NB4 (cell line): ENCODE data around the gene CALM1.

Experiments
- DNase-seq: peaks from one replicate; pipeline ENCODE4 v3.0.0; 2010; ENCODE audit warnings: low read depth
- H3K4me3 ChIP-seq: one replicate; pipeline ENCODE4 v1.5.1; 2011; ENCODE audit warnings: mild to moderate bottlenecking, low read depth, low read length, moderate library complexity
- MYC ChIP-seq: IDR thresholded peaks from 2 replicates; pipeline ENCODE4 v1.6.1; 2011; ENCODE audit warnings: low read depth, low read length
- POLR2A ChIP-seq: IDR thresholded peaks from 2 replicates; pipeline ENCODE4 v1.6.1; 2011; ENCODE audit warnings: mild to moderate bottlenecking; ENCODE audit not compliant: insufficient read length; ENCODE audit errors: extremely low read depth
- TF ChIP-seq, protein P1 (sequence below): IDR thresholded peaks from 2 replicates; pipeline ENCODE4 v1.6.1; 2011; ENCODE audit warnings: low read depth, low read length
- TF ChIP-seq, protein P2 (sequence below): IDR thresholded peaks from one replicate; pipeline ENCODE4 v1.5.1; 2012; ENCODE audit warnings: low read depth, low read length

Gene CALM1

DNA sequence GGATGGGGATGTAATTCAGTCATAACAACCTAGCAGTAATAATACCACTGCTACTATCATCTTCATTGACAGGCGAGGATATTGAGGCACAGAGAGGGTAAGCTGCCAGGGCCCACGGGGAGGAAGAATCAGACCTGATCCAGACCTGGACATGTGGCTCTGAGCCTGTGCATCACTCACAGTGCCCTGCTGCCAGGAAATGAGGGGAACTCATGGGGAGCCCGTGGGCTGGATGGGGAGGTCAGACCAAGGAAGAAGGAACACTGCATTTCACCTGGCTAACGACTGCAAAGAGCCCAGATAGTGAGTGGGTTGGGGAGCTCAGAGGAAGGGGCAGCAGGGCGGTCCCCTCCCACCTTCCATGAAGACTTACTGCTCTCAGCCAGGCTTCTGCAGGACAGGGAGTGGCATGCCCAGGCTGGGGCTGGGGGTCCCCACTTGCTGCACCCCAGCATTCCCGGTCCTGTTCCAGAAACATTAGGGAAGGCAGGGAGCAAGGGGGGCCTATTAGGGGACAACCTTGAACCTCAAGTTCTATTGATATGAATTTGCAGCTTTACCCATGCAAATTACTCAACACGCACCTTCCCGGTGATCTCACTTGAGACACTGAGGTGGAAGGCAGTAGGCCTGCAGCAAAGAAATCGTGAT is 37.7 kb downstream of the CALM1 start:
- DNase-seq: no peak
- no peak overlapping the region for H3K4me3 ChIP-seq
- TF ChIP-seq, protein P1, sequence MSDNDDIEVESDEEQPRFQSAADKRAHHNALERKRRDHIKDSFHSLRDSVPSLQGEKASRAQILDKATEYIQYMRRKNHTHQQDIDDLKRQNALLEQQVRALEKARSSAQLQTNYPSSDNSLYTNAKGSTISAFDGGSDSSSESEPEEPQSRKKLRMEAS: no peak
- TF ChIP-seq, protein P2, sequence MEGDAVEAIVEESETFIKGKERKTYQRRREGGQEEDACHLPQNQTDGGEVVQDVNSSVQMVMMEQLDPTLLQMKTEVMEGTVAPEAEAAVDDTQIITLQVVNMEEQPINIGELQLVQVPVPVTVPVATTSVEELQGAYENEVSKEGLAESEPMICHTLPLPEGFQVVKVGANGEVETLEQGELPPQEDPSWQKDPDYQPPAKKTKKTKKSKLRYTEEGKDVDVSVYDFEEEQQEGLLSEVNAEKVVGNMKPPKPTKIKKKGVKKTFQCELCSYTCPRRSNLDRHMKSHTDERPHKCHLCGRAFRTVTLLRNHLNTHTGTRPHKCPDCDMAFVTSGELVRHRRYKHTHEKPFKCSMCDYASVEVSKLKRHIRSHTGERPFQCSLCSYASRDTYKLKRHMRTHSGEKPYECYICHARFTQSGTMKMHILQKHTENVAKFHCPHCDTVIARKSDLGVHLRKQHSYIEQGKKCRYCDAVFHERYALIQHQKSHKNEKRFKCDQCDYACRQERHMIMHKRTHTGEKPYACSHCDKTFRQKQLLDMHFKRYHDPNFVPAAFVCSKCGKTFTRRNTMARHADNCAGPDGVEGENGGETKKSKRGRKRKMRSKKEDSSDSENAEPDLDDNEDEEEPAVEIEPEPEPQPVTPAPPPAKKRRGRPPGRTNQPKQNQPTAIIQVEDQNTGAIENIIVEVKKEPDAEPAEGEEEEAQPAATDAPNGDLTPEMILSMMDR: no peak
- TF ChIP-seq MYC (no peak), POLR2A (no peak)

DNA sequence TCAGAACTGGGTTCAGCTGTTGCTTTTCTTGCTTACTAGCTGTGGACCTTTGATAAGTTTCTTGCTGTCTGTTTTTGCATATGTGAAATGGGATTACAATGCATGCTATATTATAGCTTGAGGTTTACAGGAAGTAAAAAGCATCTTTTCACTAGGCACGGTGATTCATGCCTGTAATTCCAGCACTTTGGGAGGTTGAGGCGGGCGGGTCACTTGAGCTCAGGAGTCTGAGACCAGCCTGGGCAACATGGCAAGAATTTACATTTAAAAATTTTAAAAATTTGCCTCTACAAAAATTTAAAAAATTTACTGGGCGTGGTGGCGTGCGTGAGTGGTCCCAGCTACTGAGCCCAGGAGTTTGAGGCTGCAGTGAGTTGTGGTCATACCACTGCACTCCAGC is 42.0 kb downstream of the CALM1 start:
- TF ChIP-seq, protein P1: no peak
- TF ChIP-seq, protein P2: no peak
- TF ChIP-seq MYC: no peak
- no peak for TF ChIP-seq POLR2A
- no peak for DNase-seq

DNA sequence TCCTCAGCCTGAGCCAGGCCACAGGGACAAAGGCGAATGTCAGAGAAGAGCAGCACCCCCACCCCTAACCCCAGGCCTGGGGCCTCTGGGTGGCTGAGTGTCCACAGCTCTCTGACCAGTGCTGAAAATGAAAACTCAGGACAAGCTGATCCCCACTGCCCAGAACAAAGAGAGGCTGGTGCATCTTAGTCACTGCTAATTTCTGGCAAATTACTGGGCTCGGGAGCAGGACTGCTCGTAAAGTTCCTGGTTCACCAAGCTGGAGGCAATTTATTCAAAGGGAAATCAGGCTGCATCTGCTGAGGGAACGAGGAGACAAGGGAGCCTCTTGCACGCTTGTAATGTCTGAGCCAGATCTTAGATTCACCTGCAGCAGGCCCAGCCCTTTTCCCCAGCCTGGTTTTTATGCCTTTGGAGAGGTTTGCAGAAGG is 43.2 kb downstream of the CALM1 start:
- no peak overlapping the region for H3K4me3 ChIP-seq
- no peak for DNase-seq
- TF ChIP-seq POLR2A (no peak), MYC (no peak)
- TF ChIP-seq, protein P1: no peak
- TF ChIP-seq, protein P2: no peak

More for the DNA sequence above, 42.0 kb downstream of the CALM1 start:
- H3K4me3 ChIP-seq: no peak overlapping the region

DNA sequence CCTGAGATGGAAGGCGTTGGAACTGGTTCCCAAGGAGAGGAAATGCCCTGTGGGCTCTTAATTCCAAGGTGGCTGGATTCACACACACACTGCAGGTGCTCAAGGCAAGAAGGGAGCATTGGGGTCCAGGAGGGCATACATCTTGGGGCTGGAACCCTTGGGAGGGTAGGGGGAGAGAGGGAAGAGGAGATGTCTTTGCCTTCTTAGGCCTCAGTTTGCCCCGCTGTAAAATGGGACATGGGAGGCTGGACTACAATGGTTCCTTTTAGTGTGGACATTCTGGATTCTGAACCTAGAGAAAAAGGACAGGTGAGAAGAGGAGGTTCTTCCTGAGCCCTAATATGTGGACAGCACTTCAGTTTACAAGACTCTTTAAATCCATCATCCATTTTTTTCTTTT is 43.8 kb downstream of the CALM1 start:
- no peak overlapping the region for H3K4me3 ChIP-seq
- DNase-seq: no peak
- TF ChIP-seq, protein P1: no peak
- no peak for TF ChIP-seq MYC
- TF ChIP-seq, protein P2: no peak
- no peak for TF ChIP-seq POLR2A

DNA sequence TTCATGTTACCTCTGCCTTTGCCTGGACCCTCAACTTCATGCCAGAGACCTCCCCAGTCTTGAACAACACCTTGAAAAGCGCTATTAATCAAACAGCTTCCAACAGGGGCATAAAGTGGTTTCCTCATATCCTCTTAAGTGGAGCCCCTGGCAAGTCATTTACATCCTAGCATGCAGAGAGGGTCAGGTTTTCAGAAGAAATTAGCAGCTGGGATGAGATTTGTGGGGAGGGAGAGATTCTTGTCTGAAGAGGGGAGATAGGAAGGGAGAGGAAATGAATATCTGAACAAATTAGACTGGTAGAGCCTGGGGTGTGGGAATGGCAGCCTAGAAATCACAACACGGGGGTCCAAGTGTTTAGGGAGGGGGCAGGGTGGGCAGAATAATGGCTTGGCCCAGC is 45.6 kb downstream of the CALM1 start:
- DNase-seq: no peak

More for the DNA sequence above, 45.6 kb downstream of the CALM1 start:
- H3K4me3 ChIP-seq: no peak overlapping the region
- TF ChIP-seq, protein P2: no peak
- no peak for TF ChIP-seq MYC
- TF ChIP-seq, protein P1: no peak
- no peak for TF ChIP-seq POLR2A
